ENCODE data around the gene TMEM132C.

DNA sequence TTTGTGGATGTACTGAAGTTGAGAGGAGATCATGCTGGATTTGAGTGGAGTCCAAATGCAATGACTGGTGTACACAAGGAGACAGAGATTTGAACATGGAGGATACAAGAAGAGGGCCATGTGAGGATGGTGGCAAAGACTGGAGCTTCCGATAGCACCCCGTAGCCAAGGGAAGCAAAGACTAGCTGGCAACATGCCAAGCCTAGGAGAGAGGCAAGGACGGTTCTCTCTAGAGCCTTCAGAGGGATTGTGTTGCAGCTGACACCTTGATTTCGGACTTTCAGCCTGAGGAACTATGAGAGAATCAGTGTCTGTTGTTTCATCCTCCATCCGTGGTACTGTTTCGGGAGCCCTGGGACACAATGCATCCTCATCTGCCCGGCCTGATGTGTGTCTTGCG, 354.3 kb downstream of the TMEM132C start:
- TF ChIP-seq, protein P1, sequence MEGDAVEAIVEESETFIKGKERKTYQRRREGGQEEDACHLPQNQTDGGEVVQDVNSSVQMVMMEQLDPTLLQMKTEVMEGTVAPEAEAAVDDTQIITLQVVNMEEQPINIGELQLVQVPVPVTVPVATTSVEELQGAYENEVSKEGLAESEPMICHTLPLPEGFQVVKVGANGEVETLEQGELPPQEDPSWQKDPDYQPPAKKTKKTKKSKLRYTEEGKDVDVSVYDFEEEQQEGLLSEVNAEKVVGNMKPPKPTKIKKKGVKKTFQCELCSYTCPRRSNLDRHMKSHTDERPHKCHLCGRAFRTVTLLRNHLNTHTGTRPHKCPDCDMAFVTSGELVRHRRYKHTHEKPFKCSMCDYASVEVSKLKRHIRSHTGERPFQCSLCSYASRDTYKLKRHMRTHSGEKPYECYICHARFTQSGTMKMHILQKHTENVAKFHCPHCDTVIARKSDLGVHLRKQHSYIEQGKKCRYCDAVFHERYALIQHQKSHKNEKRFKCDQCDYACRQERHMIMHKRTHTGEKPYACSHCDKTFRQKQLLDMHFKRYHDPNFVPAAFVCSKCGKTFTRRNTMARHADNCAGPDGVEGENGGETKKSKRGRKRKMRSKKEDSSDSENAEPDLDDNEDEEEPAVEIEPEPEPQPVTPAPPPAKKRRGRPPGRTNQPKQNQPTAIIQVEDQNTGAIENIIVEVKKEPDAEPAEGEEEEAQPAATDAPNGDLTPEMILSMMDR (conservative IDR thresholded peaks at IDR 0.05; ENCODE audit: low read depth, low read length): no peak
- TF ChIP-seq, protein P2, sequence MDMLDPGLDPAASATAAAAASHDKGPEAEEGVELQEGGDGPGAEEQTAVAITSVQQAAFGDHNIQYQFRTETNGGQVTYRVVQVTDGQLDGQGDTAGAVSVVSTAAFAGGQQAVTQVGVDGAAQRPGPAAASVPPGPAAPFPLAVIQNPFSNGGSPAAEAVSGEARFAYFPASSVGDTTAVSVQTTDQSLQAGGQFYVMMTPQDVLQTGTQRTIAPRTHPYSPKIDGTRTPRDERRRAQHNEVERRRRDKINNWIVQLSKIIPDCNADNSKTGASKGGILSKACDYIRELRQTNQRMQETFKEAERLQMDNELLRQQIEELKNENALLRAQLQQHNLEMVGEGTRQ (IDR thresholded peaks at IDR 0.05; ENCODE audit: low read depth, low read length): no peak
- TF ChIP-seq CHD1 (IDR thresholded peaks at IDR 0.05; ENCODE audit: low read depth, low read length) (no peak), MAZ (IDR thresholded peaks at IDR 0.05; ENCODE audit: borderline replicate concordance, low read depth, low read length) (no peak), MXI1 (IDR thresholded peaks at IDR 0.05; ENCODE audit: borderline replicate concordance, low read depth, low read length) (no peak), RFX5 (IDR thresholded peaks at IDR 0.05; ENCODE audit: low read depth, low read length) (no peak), BHLHE40 (IDR thresholded peaks at IDR 0.05; ENCODE audit: low read depth, low read length) (no peak)
- TF ChIP-seq, protein P3, sequence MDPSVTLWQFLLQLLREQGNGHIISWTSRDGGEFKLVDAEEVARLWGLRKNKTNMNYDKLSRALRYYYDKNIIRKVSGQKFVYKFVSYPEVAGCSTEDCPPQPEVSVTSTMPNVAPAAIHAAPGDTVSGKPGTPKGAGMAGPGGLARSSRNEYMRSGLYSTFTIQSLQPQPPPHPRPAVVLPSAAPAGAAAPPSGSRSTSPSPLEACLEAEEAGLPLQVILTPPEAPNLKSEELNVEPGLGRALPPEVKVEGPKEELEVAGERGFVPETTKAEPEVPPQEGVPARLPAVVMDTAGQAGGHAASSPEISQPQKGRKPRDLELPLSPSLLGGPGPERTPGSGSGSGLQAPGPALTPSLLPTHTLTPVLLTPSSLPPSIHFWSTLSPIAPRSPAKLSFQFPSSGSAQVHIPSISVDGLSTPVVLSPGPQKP (IDR thresholded peaks at IDR 0.05; ENCODE audit: borderline replicate concordance, low read depth, low read length): no peak

Measured in IMR-90 (cell line).